Femur (tissue), 1 donor: ENCODE results near the gene RYR1.
"Not testable (repeated sequence)": the region's sequence is repeated elsewhere in the genome, so short reads cannot be mapped to it uniquely, and the experiment has no call there.

Experiments
- DNase-seq: peaks from one replicate; pipeline ENCODE4 v3.0.0-alpha.2; 2017

Gene RYR1

DNA sequence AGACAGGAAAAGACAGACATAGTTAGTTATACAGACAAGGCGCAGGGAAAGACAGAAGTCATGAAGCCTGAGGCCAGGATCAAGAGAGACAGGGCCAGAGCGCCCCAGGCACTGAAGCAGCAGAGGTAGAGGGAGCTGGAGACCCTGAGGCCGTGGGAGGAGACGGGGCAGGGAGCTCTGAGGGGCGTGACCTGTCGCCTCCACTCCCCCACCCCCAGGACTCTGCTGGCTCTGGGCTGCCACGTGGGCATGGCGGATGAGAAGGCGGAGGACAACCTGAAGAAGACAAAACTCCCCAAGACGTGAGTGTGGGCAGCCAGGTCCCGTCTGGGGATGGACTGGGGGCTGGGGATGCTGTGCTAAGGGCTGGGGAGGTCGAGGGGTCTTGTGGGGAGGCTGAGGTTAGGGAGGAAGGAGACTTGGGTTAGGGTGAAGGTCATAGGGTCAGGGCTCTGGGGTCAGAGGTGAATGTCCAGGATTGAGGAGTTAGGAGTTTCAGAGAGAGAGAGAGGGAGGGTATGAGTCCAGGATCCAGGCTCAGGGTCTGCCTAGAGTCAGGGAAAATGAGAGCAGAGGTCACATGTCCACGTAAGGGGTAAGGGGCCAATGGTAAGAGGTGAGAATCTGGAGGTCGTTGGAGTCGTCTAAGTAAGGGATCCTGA, 31.1 kb downstream of the RYR1 start:
- DNase-seq: no peak

DNA sequence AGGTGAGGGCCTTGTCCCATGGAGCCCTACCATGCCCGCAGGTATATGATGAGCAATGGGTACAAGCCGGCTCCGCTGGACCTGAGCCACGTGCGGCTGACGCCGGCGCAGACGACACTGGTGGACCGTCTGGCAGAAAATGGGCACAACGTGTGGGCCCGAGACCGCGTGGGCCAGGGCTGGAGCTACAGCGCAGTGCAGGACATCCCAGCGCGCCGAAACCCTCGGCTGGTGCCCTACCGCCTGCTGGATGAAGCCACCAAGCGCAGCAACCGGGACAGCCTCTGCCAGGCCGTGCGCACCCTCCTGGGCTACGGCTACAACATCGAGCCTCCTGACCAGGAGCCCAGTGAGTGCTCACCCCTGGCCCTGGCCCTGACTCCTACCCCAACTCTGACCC, 32.6 kb downstream of the RYR1 start:
- DNase-seq: no peak

- DNase-seq: no peak
These were observed 34.3 kb downstream of the RYR1 start for GRCh38 chr19:38467541-38468525.

DNA sequence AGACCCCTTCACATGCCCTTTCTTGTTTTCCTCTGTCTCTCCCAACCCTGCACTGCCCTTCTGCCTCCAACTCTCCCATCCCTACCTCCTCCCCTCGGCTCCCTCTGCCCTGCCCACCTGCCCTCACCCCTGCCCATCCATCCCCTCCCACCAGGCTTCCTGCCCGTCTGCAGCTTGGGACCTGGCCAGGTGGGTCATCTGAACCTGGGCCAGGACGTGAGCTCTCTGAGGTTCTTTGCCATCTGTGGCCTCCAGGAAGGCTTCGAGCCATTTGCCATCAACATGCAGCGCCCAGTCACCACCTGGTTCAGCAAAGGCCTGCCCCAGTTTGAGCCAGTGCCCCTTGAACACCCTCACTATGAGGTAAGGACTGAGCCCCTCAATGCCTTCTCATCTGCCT, 35.7 kb downstream of the RYR1 start:
- DNase-seq: no peak

- no peak for DNase-seq
These were observed 37.4 kb downstream of the RYR1 start for GRCh38 chr19:38470788-38471480.

- not testable (repeated sequence) for DNase-seq
These were observed 39.2 kb downstream of the RYR1 start for GRCh38 chr19:38472725-38473124.

DNA sequence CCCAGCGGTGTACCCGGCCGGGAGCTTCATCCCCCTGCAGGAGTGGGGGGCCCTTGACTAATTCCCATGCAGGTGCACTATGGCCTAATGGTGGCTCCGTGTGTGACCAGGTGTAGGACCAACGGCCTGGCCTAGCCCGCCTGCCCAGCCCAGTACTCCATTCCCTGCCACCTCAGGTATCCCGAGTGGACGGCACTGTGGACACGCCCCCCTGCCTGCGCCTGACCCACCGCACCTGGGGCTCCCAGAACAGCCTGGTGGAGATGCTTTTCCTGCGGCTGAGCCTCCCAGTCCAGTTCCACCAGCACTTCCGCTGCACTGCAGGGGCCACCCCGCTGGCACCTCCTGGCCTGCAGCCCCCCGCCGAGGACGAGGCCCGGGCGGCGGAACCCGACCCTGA, 39.7 kb downstream of the RYR1 start:
- no peak for DNase-seq

DNA sequence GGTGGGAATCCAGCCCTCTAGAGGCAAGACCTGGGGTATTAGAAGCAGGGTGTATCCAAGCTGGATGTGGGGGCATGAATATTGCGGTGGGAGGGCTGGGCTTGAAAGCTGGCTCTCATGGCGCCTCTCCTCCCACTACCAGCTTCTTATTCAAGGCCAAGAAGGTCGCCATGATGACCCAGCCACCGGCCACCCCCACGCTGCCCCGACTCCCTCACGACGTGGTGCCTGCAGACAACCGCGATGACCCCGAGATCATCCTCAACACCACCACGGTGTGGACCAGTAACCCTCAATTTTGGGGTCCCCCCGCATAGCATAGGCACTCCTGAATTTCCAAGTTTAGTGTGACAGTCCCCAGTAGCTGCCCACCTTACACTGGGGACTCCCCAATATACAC, 41.7 kb downstream of the RYR1 start:
- no peak for DNase-seq

DNA sequence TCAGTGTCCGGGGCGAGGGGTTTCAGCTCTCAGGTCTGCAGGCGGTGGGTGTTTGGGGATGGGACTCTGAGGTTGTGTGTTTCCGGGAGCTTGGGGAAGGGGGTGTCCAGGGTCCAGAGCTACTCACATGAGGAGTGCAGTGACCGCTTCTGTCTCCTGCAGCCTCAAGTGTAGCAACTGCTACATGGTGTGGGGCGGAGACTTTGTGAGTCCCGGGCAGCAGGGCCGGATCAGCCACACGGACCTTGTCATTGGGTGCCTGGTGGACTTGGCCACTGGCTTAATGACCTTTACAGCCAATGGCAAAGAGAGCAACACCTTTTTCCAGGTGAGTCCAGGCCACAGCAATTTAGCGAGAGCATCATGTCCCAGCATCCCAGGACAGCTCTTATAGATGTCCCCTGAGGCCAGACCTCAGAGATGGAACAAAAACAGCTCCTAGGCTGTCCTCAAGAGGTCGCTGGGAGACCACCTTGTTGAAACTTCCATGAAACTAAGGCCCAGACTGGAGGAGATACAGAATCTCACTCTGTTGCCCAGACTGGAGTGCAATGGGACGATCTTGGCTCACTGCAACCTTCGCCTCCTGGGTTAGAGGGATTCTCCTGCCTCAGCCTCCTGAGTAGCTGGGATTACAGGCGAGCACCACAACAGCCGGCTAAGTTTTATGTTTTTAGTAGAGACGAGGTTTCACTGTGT, 44.9 kb downstream of the RYR1 start:
- no peak for DNase-seq

GRCh38 chr19:38482496-38482895, 49.0 kb downstream of the RYR1 start:
- DNase-seq: no peak

DNA sequence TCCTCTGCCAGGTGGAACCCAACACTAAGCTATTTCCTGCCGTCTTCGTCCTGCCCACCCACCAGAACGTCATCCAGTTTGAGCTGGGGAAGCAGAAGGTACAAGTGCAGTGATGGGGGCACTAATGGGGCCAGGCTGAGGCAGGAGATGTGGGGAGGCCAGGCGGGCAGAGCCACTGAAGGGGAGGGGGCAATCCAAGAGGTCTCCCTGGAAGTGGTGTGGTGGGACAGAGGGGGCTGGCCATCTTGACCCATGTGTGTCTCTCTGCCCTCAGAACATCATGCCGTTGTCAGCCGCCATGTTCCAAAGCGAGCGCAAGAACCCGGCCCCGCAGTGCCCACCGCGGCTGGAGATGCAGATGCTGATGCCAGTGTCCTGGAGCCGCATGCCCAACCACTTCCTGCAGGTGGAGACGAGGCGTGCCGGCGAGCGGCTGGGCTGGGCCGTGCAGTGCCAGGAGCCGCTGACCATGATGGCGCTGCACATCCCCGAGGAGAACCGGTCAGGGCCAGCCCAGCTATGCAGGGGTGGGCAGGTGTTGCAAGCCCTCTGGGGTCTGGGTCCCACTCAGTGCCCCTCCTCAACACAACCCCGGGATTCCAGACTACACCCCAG, 49.6 kb downstream of the RYR1 start:
- no peak for DNase-seq

DNA sequence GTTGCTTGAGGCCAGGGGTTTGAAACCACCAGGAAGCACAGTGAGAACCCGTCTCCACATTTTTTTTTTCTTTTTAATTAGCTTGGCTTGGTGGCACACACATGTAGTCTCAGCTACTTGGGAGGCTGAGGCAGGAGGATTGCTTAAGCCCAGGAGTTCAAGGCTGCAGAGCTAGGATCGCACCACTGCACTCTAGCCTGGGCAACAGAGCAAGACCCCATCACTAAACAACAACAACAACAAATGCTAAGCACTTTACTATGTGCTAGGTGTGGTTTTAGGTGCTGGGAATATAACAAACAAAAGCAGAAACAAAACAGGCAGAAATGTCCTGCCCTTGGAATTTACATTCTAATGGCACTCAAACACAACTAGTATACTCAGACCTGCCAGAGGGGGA, 51.3 kb downstream of the RYR1 start:
- no peak for DNase-seq

- DNase-seq: no peak
These were observed 52.2 kb downstream of the RYR1 start for GRCh38 chr19:38485541-38486285.

DNA sequence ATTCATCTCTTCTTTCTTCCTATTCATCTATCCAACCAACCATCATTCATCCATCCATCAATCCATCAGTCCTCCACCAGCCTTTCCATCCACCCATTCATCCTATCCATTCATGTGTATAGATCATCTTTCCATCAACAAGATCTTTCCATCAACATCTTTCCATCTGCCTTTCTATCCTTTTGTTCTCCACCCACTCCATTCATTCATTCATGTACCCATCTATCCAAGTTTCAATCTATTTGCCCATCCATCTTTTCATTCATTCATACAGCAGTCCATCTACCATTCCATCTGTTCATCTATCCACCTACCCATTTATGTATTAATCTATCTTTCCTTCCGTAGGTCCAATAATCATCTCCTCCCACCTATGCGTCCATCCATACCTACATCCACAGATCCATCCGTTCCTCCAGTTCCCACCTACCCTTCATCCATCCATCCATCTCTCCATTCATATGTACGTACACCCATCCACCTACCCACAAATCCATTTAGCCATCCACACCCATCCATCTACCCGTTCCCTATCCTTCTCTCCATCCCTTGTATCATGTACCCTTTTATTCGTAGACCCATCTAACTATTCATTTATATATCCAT, 53.3 kb downstream of the RYR1 start:
- no peak for DNase-seq

DNA sequence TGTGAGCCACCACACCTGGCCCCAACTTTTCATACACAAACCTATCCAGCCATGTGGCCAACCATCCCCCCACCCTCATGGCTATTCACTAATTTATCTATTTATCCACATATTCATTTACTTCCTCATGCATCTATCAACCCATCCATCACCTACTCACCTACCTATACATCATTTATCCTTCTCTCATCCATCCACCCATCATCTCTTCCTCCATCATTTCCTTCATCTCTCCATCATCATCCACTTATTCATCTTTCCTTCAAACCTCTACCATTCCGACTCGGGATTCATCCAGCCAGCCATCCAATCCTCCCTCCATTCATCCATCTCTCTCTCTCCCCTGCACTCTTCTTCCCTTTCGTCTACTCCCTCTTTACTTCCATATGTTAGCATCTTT, 54.6 kb downstream of the RYR1 start:
- DNase-seq: no peak

DNA sequence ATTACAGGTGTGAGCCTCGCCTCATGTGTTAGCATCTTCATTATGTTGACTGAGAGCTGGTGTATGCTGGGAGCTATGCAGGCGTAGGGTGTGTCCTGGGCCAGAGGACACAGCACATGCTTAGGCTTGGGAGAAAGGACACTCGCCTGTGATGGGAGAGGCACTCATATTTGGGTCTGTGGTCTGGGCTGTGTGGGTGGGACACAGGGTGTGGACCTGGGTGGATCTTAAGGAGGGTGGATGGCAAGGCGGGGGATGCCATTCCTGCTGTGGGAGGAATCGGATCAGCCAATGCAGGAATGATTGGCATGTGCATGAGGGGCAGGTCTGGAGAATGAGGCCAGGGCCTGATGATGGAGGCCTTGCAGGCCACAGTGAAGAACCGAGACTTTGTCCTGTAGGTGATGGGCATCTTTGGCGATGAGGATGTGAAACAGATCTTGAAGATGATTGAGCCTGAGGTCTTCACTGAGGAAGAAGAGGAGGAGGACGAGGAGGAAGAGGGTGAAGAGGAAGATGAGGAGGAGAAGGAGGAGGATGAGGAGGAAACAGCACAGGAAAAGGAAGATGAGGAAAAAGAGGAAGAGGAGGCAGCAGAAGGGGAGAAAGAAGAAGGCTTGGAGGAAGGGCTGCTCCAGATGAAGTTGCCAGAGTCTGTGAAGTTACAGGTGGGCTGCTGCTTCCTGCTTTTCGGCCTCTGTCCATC, 55.4 kb downstream of the RYR1 start:
- no peak for DNase-seq

DNA sequence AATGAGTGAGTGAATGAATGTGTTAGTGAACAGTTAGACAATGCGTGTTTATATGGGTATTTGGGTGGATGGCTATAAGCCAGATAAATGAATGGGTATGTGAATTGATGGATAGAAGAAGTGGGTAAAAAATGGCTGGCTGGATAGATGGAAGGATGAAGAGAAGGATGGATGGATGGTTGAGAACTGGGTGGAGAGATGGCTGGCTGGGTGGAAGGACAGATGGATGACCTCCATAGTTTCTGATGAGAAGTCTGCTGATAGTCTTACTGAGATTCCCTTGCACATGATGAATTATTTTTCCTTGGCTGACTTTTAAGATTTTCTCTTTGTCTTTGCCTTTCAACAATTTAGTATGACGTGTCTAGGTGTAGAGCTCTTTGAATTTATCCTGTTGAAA, 57.4 kb downstream of the RYR1 start:
- DNase-seq: no peak

GRCh38 chr19:38492181-38492813, 58.8 kb downstream of the RYR1 start:
- no peak for DNase-seq

GRCh38 chr19:38494379-38494778, 60.9 kb downstream of the RYR1 start:
- no peak for DNase-seq

GRCh38 chr19:38495375-38495774, 61.9 kb downstream of the RYR1 start:
- DNase-seq: not testable (repeated sequence)
